Ishikawa (cell line): ENCODE data around the gene INO80.

ENCODE experiments used
- CEBPB ChIP-seq: IDR thresholded peaks from 2 replicates; pipeline ENCODE4 v1.6.1; 2012
- CREB1 ChIP-seq: IDR thresholded peaks from 2 replicates; pipeline ENCODE4 v1.6.1; 2012; ENCODE audit warnings: low read depth
- EGR1 ChIP-seq: IDR thresholded peaks from 2 replicates; pipeline ENCODE4 v1.6.1; 2012
- EP300 ChIP-seq: IDR thresholded peaks from 2 replicates; pipeline ENCODE4 v1.6.1; 2012; ENCODE audit warnings: borderline replicate concordance
- FOXM1 ChIP-seq: IDR thresholded peaks from 2 replicates; pipeline ENCODE4 v1.6.1; 2012; ENCODE audit warnings: low read depth, borderline replicate concordance
- NFIC ChIP-seq: IDR thresholded peaks from 2 replicates; pipeline ENCODE4 v1.6.1; 2012
- RAD21 ChIP-seq: IDR thresholded peaks from 2 replicates; pipeline ENCODE4 v1.6.1; 2012; ENCODE audit warnings: low read depth
- TAF1 ChIP-seq: IDR thresholded peaks from 2 replicates; pipeline ENCODE4 v1.6.1; 2012; ENCODE audit warnings: low read depth, mild to moderate bottlenecking
- TCF12 ChIP-seq: IDR thresholded peaks from 2 replicates; pipeline ENCODE4 v1.6.1; 2012; ENCODE audit warnings: low read depth
- TEAD4 ChIP-seq: IDR thresholded peaks from 2 replicates; pipeline ENCODE4 v1.6.1; 2012
- YY1 ChIP-seq: IDR thresholded peaks from 2 replicates; pipeline ENCODE4 v1.6.1; 2012; ENCODE audit warnings: low read depth
- ZBTB7A ChIP-seq: IDR thresholded peaks from 2 replicates; pipeline ENCODE4 v1.6.1; 2012; ENCODE audit warnings: low read depth
- TF ChIP-seq, protein P1 (sequence below): IDR thresholded peaks from 2 replicates; pipeline ENCODE4 v1.6.1; 2012
- TF ChIP-seq, protein P2 (sequence below): IDR thresholded peaks from 2 replicates; pipeline ENCODE4 v1.6.1; 2012; ENCODE audit warnings: low read depth, mild to moderate bottlenecking
- TF ChIP-seq, protein P3 (sequence below): IDR thresholded peaks from 2 replicates; pipeline ENCODE4 v1.6.1; 2012

The INO80 gene

DNA sequence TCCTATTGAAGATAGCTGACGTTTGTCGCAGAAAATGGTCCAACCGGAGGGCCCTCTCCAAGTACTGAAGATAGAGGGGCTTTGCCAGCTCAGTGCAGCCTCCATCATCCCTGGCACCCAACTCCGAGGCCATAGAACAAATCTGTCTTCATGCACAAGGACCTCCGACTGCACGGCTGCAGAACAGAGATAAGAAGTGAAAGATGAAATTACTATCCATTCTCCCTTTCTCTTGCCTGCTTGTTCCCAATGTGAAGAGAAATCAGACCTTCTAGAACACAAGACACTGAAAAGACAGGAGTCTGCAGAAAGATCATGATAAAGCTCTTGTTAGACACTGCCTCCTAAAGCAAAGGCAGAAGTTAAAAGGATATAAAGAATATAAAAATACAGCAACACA lies 19.9 kb downstream of the INO80 start:
- TF ChIP-seq EGR1: no peak
- no peak for TF ChIP-seq CREB1
- no peak for TF ChIP-seq TCF12
- no peak for TF ChIP-seq TAF1
- no peak for TF ChIP-seq CEBPB
- no peak for TF ChIP-seq NFIC
- no peak for TF ChIP-seq YY1
- TF ChIP-seq, protein P1, sequence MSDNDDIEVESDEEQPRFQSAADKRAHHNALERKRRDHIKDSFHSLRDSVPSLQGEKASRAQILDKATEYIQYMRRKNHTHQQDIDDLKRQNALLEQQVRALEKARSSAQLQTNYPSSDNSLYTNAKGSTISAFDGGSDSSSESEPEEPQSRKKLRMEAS: no peak
- TF ChIP-seq FOXM1: no peak
- TF ChIP-seq, protein P2, sequence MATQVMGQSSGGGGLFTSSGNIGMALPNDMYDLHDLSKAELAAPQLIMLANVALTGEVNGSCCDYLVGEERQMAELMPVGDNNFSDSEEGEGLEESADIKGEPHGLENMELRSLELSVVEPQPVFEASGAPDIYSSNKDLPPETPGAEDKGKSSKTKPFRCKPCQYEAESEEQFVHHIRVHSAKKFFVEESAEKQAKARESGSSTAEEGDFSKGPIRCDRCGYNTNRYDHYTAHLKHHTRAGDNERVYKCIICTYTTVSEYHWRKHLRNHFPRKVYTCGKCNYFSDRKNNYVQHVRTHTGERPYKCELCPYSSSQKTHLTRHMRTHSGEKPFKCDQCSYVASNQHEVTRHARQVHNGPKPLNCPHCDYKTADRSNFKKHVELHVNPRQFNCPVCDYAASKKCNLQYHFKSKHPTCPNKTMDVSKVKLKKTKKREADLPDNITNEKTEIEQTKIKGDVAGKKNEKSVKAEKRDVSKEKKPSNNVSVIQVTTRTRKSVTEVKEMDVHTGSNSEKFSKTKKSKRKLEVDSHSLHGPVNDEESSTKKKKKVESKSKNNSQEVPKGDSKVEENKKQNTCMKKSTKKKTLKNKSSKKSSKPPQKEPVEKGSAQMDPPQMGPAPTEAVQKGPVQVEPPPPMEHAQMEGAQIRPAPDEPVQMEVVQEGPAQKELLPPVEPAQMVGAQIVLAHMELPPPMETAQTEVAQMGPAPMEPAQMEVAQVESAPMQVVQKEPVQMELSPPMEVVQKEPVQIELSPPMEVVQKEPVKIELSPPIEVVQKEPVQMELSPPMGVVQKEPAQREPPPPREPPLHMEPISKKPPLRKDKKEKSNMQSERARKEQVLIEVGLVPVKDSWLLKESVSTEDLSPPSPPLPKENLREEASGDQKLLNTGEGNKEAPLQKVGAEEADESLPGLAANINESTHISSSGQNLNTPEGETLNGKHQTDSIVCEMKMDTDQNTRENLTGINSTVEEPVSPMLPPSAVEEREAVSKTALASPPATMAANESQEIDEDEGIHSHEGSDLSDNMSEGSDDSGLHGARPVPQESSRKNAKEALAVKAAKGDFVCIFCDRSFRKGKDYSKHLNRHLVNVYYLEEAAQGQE: no peak
- TF ChIP-seq RAD21: no peak
- no peak for TF ChIP-seq EP300
- TF ChIP-seq, protein P3, sequence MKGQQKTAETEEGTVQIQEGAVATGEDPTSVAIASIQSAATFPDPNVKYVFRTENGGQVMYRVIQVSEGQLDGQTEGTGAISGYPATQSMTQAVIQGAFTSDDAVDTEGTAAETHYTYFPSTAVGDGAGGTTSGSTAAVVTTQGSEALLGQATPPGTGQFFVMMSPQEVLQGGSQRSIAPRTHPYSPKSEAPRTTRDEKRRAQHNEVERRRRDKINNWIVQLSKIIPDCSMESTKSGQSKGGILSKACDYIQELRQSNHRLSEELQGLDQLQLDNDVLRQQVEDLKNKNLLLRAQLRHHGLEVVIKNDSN: no peak

DNA sequence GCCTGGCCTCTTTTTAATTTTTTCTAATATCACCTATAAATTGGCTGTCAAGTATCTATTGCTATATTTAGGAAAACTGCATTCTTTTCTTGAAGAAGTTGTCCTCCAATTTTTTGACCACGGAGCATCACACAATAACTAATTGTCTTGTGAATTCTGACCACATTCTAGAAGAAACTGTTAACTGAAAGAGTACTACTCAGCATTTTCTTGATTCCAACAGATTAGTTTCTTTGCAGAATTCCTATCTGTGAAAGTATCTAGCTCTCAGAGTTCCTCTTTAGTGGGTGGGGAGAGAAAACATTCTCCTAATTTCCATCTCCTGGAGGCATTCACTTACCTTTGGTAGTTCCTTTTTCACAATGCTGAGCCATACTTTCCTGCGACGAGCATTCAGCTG lies 31.1 kb downstream of the INO80 start:
- TF ChIP-seq FOXM1 (no peak), EGR1 (no peak), TEAD4 (no peak), TCF12 (no peak), RAD21 (no peak), NFIC (no peak), CEBPB (no peak)
- TF ChIP-seq, protein P2: no peak
- TF ChIP-seq, protein P3: no peak
- TF ChIP-seq, protein P1: no peak

DNA sequence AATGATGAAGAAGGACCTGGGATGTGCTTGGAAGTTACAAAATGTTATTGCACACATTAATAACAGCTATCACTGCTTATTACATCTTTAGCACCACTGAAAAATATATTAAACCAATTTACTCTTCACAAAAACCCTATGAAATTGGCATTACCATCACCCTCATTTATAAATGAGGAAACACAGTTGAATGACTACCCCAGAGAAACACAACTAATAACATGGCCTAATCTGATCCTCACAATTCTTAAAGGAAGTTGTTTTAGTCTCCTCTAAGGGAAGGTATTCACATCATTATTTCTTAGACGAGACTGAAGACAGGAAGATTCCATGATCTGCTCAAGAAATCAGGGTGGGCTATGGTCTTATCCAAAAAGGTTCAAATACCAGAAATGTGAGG lies 35.9 kb downstream of the INO80 start:
- TF ChIP-seq RAD21 (no peak), CEBPB (no peak), YY1 (no peak), EP300 (no peak), NFIC (no peak), CREB1 (no peak), TEAD4 (no peak), EGR1 (no peak), FOXM1 (no peak), ZBTB7A (no peak)
- TF ChIP-seq, protein P2: no peak
- TF ChIP-seq, protein P1: no peak
- TF ChIP-seq, protein P3: no peak

DNA sequence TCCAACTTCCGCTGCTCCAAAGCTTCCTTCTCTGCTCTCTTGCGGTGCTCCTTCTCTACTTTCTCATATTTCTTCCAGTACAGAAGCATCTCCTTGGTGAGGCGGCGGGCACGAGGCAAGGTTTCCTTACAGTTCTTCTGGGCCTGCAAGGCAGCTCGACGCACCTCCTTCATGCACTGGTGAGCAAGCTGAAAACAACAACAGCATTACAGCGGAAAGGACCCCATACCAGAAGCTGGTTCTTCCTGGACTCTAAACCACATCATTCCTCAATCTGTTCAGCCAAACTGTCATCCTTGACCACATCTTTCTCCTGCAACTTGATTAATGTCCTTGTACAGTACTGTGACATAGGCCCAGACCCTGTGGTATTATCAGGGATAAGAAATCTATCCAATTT lies 36.4 kb downstream of the INO80 start:
- TF ChIP-seq NFIC (no peak), YY1 (no peak), TEAD4 (no peak), CEBPB (no peak)

DNA sequence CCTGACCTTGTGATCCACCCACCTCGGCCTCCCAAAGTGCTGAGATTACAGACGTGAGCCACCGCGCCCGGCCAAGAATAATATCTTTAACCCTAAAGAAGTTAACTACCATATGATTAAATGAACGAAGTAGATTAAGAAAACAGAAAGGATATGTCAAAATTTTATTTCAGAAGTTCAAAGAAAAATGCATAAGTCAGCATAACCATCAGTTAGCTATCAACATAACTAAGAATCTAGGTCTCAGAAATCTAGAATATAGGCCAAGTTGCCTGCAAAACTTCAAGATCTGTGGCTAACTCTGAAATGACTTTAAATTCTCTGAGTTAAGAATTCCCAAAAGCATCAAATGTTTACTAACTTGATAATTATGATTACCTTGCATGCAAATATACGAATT lies 38.0 kb downstream of the INO80 start:
- TF ChIP-seq ZBTB7A (no peak), CREB1 (no peak), TCF12 (no peak), EGR1 (no peak), FOXM1 (no peak), TAF1 (no peak), YY1 (no peak), CEBPB (no peak), NFIC (no peak), EP300 (no peak), TEAD4 (no peak), RAD21 (no peak)
- TF ChIP-seq, protein P1: no peak
- TF ChIP-seq, protein P2: no peak
- TF ChIP-seq, protein P3: no peak
